HCT116 (cell line): Measurements from ENCODE around the gene TMEM201. TPM values are rescaled to one million over a fixed set of nuclear protein-coding genes. Genes with fewer than 3 reads are reported as not detected.

ENCODE experiments used
- ATAC-seq: fragments of 200-7000 bp; cut with Tn5 transposase; 2 replicates; pipeline ENCODE4 v1.9.1; 2020; ENCODE audit warnings: mild to moderate bottlenecking, moderate library complexity
- BruUV-seq: library from RNA; stranded (reverse); fragments of 400-500 nt; replicated peaks from 2 replicates; lab custom pipeline; 2021; lab: Mats Ljungman, UMichigan
- CTCF ChIA-PET: fragments of 300-600 bp; sonication (Branson Sonifier 250); formaldehyde crosslinking; loops from one replicate; lab custom pipeline; 2021; ENCODE audit warnings: antibody characterized with exemption; lab: Charles Lee
- POLR2A ChIA-PET: fragments of 300-600, 350-600 bp; sonication (Branson Sonifier 250); formaldehyde crosslinking; loops from one replicate; lab custom pipeline; 2021; ENCODE audit warnings: antibody characterized with exemption; lab: Charles Lee
- RAD21 ChIA-PET, 2 experiments: fragments of 300-600 bp; sonication (Branson Sonifier 250); formaldehyde crosslinking; loops; one replicate each; lab custom pipeline; 2023; ENCODE audit warnings: low total read pairs in 2 of 2; ENCODE audit not compliant: uncharacterized antibody in 2 of 2, unreplicated experiment in 2 of 2, low non-redundant PET in 1 of 2; lab: Charles Lee
- DNase-seq: peaks from one replicate; pipeline ENCODE4 v3.0.0-alpha.2; 2010; ENCODE audit warnings: low read depth, low spot score
- H2AFZ ChIP-seq: fragments of 200-600 bp; shearing (Covaris generic), sonication (generic); 2 replicates; pipeline ENCODE4 v1.6.1; 2017; ENCODE audit warnings: low read depth, mixed run types, mixed read lengths, antibody characterized with exemption, low read length; ENCODE audit not compliant: poor library complexity, severe bottlenecking
- H3K27ac ChIP-seq: 2 replicates; pipeline ENCODE4 v1.5.1; 2012; ENCODE audit warnings: low read depth, low read length
- H3K27me3 ChIP-seq: fragments of 200-600 bp; sonication (generic); 2 replicates; pipeline ENCODE4 v1.6.1; 2016; ENCODE audit warnings: mixed run types, low read length, mixed read lengths; ENCODE audit not compliant: insufficient read depth
- H3K36me3 ChIP-seq, 2 experiments: fragments of 200-500 bp in 1 of 2; fragments of 200-600 bp in 1 of 2; sonication (Bioruptor generic) in 1 of 2; sonication (generic) in 1 of 2; 2 replicates each; pipeline versions ENCODE4 v1.5.1 to v1.6.1; 2014 to 2016; ENCODE audit warnings: low read length in 2 of 2, inconsistent platforms in 1 of 2, mixed read lengths in 1 of 2, mixed run types in 1 of 2; ENCODE audit not compliant: insufficient read depth in 2 of 2, control insufficient read depth in 1 of 2
- H3K4me1 ChIP-seq, 2 experiments: fragments of 200-600 bp in 1 of 2; sonication (generic) in 1 of 2; 2 replicates each; pipeline versions ENCODE4 v1.5.1 to v1.6.1; 2012 to 2017; ENCODE audit warnings: low read length in 2 of 2, inconsistent platforms in 1 of 2, mild to moderate bottlenecking in 1 of 2, mixed read lengths in 1 of 2, mixed run types in 1 of 2, moderate library complexity in 1 of 2; ENCODE audit not compliant: insufficient read depth in 2 of 2, control insufficient read depth in 1 of 2
- H3K4me2 ChIP-seq: fragments of 200-600 bp; sonication (generic); 2 replicates; pipeline ENCODE4 v1.6.1; 2017; ENCODE audit warnings: mixed run types, low read length, mixed read lengths
- H3K4me3 ChIP-seq, 2 experiments: fragments of 200-600 bp in 1 of 2; sonication (generic) in 1 of 2; replicated peaks in 1 of 2; 2 replicates each; pipeline ENCODE4 v1.5.1; 2011 to 2016; ENCODE audit warnings: low read length in 2 of 2, control low read depth in 1 of 2, low read depth in 1 of 2, mild to moderate bottlenecking in 1 of 2, mixed read lengths in 1 of 2, mixed run types in 1 of 2
- H3K79me2 ChIP-seq: fragments of 200-600 bp; sonication (generic); 2 replicates; pipeline ENCODE4 v1.6.1; 2017; ENCODE audit warnings: mild to moderate bottlenecking, mixed run types, low read length, moderate library complexity, mixed read lengths; ENCODE audit not compliant: insufficient read depth
- H3K9ac ChIP-seq: fragments of 200-600 bp; sonication (generic); 2 replicates; pipeline ENCODE4 v1.6.1; 2016; ENCODE audit warnings: low read length, mixed read lengths
- H3K9me2 ChIP-seq: fragments of 200-600 bp; sonication (generic), shearing (Covaris generic); 2 replicates; pipeline ENCODE4 v1.6.1; 2017; ENCODE audit warnings: mixed run types, mild to moderate bottlenecking, moderate library complexity; ENCODE audit not compliant: insufficient read depth
- H3K9me3 ChIP-seq, 2 experiments: fragments of 200-500 bp in 1 of 2; fragments of 200-600 bp in 1 of 2; sonication (Bioruptor generic) in 1 of 2; sonication (generic) in 1 of 2; 2 replicates each; pipeline ENCODE4 v1.6.1; 2014 to 2017; ENCODE audit warnings: low read length in 2 of 2, mixed read lengths in 2 of 2, inconsistent platforms in 1 of 2, low read depth in 1 of 2, mild to moderate bottlenecking in 1 of 2, mixed run types in 1 of 2, moderate library complexity in 1 of 2; ENCODE audit not compliant: control insufficient read depth in 1 of 2, insufficient read depth in 1 of 2
- H4K20me1 ChIP-seq: fragments of 200-600 bp; sonication (generic), shearing (Covaris generic); 2 replicates; pipeline ENCODE4 v1.6.1; 2017; ENCODE audit warnings: mixed run types, mild to moderate bottlenecking, moderate library complexity; ENCODE audit not compliant: insufficient read depth
- CEBPB ChIP-seq: IDR thresholded peaks from 2 replicates; pipeline ENCODE4 v1.6.1; 2012; ENCODE audit warnings: low read depth
- FOSL1 ChIP-seq: IDR thresholded peaks from 2 replicates; pipeline ENCODE4 v1.6.1; 2012; ENCODE audit warnings: low read depth
- POLR2A ChIP-seq: IDR thresholded peaks from 2 replicates; pipeline ENCODE4 v1.7.0; 2011; ENCODE audit warnings: borderline replicate concordance; ENCODE audit not compliant: insufficient read depth, insufficient read length; ENCODE audit errors: extremely low read depth
- SIN3A ChIP-seq: IDR thresholded peaks from 2 replicates; pipeline ENCODE4 v1.6.1; 2012; ENCODE audit warnings: low read depth
- ZBTB33 ChIP-seq: IDR thresholded peaks from 2 replicates; pipeline ENCODE4 v1.6.1; 2011; ENCODE audit warnings: mild to moderate bottlenecking, low read length, moderate library complexity; ENCODE audit not compliant: insufficient replicate concordance; ENCODE audit errors: extremely low read depth
- ZFX ChIP-seq: fragments of 450-650 bp; IDR thresholded peaks from 2 replicates; pipeline ENCODE4 v1.6.1; 2017
- intact Hi-C: fragments of 100-400 bp; cut with micrococcal nuclease; formaldehyde crosslinking; loops from 2 replicates; pipeline ENCODE4 v1.10.0; 2022
- total RNA-seq: library from RNA; stranded (reverse); gene quantifications from one replicate; pipeline ENCODE4 v1.2.1, GENCODE V29; 2021; ENCODE audit not compliant: unreplicated experiment

Gene TMEM201
- total RNA-seq, 1 experiment from 2014 or later = 27.6 TPM

- no peak overlapping the region for H3K27ac ChIP-seq
- no peaks in the 10 kb centered on the region for H3K9me3 ChIP-seq
- no peaks in the 10 kb centered on the region for H3K27me3 ChIP-seq
- POLR2A ChIA-PET = no interaction called here
- H3K4me1 ChIP-seq = peaks cover 3 to 9% of the 10 kb centered on the region in 2 experiments; a peak in 3 of 4 replicates
- no peaks in the 10 kb centered on the region for H3K36me3 ChIP-seq
- no peak for TF ChIP-seq ZFX
- TF ChIP-seq ZBTB33 = no peak
- TF ChIP-seq CEBPB = no peak
- TF ChIP-seq, all 23 proteins: peak for 0
- no peak for ATAC-seq
- BruUV-seq = no TSS peak
- no peak for DNase-seq
- Histone ChIP-seq H3K4me2 (no peak overlapping the region), H3K79me2 (no peaks in the 10 kb centered on the region), H3K9ac (no peak overlapping the region), H3K9me2 (no peaks in the 10 kb centered on the region), H3K4me3 (no peak overlapping the region), H2AFZ (no peak overlapping the region), H4K20me1 (no peaks in the 10 kb centered on the region)
- RAD21 ChIA-PET = no interaction called here
- intact Hi-C loops = no loop called here
- CTCF ChIA-PET = interaction anchor here (0.7 kb wide), 1 partner anchor 17 kb away, joined by 4 read pairs; no protein-coding TSS in a partner anchor
Measured at GRCh38 chr1:9646037-9646436, 57.3 kb downstream of the TMEM201 start.

- Histone ChIP-seq H3K27me3 (no peaks in the 10 kb centered on the region), H3K9me3 (no peaks in the 10 kb centered on the region), H2AFZ (no peak overlapping the region), H4K20me1 (no peaks in the 10 kb centered on the region), H3K9me2 (no peaks in the 10 kb centered on the region), H3K27ac (no peak overlapping the region), H3K4me2 (no peak overlapping the region), H3K9ac (no peak overlapping the region), H3K4me1 (peaks cover 7 to 17% of the 10 kb centered on the region in 2 experiments; a peak in 3 of 4 replicates), H3K79me2 (no peaks in the 10 kb centered on the region), H3K36me3 (no peaks in the 10 kb centered on the region), H3K4me3 (no peak overlapping the region)
- DNase-seq = no peak
- ChIA-PET RAD21 (no interaction called here), POLR2A (no interaction called here), CTCF (no interaction called here)
- BruUV-seq = no TSS peak
- TF ChIP-seq FOSL1 = no peak
- no peak for TF ChIP-seq SIN3A
- no peak for TF ChIP-seq POLR2A
- intact Hi-C loops = no loop called here
- ATAC-seq = no peak
Measured at GRCh38 chr1:9648171-9648570, 59.5 kb downstream of the TMEM201 start.
